ENCODE results near the gene MRM2.

Gene MRM2

GRCh38 chr7:2264158-2264557 lies 22.2 kb upstream of the MRM2 start:
- no peak overlapping the region for H3K27ac ChIP-seq
- TF ChIP-seq CTCF (conservative IDR thresholded peaks at IDR 0.05): no peak
- TF ChIP-seq ZFX (IDR thresholded peaks at IDR 0.05): no peak

DNA sequence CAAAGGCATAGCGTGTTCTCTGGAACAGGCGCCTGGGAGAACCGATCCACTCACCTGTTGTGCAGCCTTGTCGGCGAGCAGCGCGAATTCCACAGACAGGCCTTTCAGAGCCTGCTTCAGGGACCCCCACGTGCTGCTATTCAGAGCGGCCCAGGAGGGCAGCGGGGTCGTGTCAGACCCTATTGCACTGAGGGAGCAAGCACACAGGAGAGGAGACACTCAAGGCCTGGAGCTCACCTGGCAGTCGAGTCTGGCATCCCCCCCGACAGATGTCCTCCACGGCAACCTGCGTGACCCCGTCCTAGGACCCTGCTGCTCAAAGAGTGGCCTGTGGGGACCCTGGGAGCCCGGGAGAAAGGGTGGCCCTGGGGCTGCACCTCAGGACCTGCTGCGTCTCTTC lies 21.2 kb upstream of the MRM2 start:
- no peak overlapping the region for H3K27ac ChIP-seq
- no peak for TF ChIP-seq ZFX (IDR thresholded peaks at IDR 0.05)
- no peak for TF ChIP-seq CTCF (conservative IDR thresholded peaks at IDR 0.05)

- TF ChIP-seq ZFX (IDR thresholded peaks at IDR 0.05) (no peak), CTCF (conservative IDR thresholded peaks at IDR 0.05) (no peak)
- no peak overlapping the region for H3K27ac ChIP-seq
These were observed 19.6 kb upstream of the MRM2 start for GRCh38 chr7:2261611-2262010.

DNA sequence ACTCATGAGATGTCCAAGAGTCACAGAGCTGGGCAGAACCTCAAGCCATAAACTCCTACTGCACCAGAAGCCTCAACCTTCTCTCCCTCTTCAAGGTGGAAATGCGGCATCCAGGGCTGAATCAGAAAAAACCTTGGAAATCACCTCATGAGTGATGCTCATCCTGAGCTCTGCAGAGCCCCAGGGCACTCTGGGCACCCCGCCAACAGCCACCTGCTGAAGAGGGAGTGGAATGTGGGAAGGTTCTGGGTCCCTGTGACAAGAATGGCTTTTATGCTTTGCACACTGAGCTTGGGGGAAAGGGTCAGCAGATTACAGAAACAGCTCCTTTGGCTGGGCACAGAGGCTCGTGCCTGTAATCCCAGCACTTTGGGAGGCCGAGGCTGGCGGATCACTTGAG lies 18.8 kb upstream of the MRM2 start:
- TF ChIP-seq CTCF (conservative IDR thresholded peaks at IDR 0.05): no peak
- no peak for TF ChIP-seq ZFX (IDR thresholded peaks at IDR 0.05)
- no peak overlapping the region for H3K27ac ChIP-seq

GRCh38 chr7:2259480-2259879 lies 17.5 kb upstream of the MRM2 start:
- TF ChIP-seq CTCF (conservative IDR thresholded peaks at IDR 0.05) (no peak), ZFX (IDR thresholded peaks at IDR 0.05) (no peak)
- no peak overlapping the region for H3K27ac ChIP-seq

DNA sequence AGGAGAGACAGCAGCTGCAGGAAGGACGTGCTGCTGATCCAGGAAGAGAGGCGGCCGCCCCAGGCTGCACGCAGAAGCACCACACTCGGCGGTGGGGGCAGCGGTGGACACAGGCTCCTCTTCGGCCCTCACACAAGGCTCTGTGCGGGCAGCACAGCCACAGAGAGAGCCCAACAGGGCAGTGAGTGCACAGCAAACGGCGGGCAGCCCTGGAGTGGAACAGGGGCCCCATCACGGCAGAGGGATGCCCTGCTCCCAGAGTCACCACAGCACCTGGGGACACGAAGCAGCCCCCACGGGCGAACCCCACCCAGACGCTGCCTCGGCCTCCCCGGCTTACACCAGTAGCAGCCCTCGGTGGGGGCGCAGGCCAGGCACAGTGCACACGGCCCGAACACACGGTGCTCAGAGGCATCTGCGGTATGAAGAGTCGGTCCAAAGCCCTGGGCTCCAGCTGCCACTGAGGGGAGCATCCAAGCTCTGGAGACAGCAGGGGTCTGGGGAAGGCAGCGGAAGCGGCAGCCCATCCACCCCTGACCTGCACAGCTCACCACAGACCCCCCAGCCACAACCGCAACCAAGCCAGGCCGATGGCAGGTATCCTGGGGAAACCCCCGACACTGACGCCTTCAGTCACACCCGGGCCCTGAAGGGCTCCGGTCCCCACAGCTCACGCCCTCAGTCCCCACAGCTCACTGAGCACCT lies 16.8 kb upstream of the MRM2 start:
- H3K27ac ChIP-seq: no peak overlapping the region
- TF ChIP-seq ZFX (IDR thresholded peaks at IDR 0.05) (no peak), CTCF (conservative IDR thresholded peaks at IDR 0.05) (no peak)

- no peak overlapping the region for H3K27ac ChIP-seq
- TF ChIP-seq CTCF (conservative IDR thresholded peaks at IDR 0.05) (no peak), ZFX (IDR thresholded peaks at IDR 0.05) (no peak)
These were observed 15.6 kb upstream of the MRM2 start for GRCh38 chr7:2257651-2258050.

Measured in C4-2B (cell line).